IPS-18c (cell line): Measurements from ENCODE around the gene C7orf33.

Experiments used
- H3K4me3 ChIP-seq: 2 replicates; pipeline ENCODE4 v1.7.0; 2013; ENCODE audit warnings: low read depth, mild to moderate bottlenecking, low read length, moderate library complexity; ENCODE audit not compliant: insufficient read depth
- H3K9me3 ChIP-seq: one replicate; pipeline ENCODE4 v1.6.1; 2013; ENCODE audit warnings: mild to moderate bottlenecking, low read length, moderate library complexity; ENCODE audit not compliant: control insufficient read depth, insufficient read depth

The C7orf33 gene

DNA sequence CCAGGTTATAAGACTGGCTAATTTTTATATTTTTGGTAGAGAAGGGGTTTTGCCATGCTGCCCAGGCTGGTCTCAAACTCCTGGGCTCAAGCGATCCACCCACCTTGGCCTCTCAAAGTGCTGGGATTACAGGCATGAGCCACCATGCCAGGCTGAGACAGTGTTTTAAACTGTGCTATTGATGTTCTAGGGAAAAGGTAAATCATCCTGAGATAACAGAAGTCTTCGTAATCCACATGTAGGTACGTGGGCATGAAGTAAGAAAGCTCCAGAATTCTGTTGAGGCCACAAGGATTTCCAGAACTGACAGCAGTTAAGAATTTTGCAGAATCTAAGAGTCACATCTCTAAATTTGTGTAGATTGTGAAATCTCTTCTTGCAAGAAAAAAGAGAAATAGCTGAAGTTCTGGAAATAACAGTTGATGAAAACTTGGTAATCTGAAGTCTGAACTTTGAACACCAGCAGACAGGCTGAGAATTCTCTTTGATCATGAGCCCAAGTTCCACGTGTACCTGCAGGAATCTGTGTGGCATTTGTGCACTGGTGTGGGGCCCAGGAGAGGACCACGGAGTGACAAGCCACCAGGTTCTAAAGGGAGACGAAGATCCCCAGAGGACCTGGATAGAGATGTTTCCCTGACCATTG is 24.6 kb downstream of the C7orf33 start:
- no peak overlapping the region for H3K4me3 ChIP-seq
- H3K9me3 ChIP-seq: no peaks in the 10 kb centered on the region

DNA sequence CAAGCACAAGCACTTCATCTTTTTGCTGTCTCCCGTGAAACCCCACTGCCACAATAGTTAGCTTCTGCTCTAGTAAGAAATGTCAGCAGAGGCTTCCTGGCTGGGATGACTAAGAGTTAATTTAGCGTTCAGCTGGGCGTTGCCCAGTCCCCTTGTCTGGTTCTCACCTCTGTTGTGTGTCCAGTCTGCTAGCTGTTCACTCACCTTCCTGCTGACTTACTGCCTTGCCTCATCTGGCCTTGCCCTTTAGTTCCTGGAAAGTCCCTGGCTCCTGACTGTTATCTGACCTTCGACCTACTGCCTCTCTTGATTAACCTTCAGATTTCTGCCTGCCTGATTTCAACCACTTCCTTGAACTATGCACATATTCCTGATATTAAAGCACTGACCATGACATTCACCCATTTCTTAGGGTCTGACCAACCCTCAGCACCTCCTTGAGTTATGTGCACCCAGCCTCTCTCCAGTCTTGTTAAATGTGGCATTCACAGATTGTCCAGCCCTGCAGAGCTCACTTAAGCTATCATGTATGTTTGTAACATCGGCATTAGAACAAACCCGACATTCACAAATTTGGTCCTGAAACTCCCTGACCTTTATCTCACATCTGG is 30.3 kb downstream of the C7orf33 start:
- Histone ChIP-seq H3K4me3 (no peak overlapping the region), H3K9me3 (no peaks in the 10 kb centered on the region)

DNA sequence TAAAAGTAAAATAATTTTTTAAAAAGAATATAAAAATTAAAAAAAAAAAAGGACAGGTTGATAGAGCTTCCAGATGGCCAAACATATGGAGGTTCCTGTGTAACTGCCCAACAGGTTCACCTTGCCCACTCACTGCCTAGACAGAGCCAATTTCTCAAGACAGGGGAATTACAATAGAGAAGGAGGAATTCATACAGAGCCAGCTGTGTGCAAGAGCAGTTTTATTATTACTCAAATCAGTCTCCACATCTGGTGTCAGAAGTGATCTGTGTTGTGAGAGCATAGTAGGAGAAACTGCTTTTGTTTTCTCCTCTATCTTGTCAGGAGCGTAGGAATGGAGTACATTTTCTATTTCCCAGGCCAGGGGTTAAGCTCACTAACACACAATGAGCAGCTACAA is 31.0 kb downstream of the C7orf33 start:
- no peak overlapping the region for H3K4me3 ChIP-seq
- no peaks in the 10 kb centered on the region for H3K9me3 ChIP-seq

DNA sequence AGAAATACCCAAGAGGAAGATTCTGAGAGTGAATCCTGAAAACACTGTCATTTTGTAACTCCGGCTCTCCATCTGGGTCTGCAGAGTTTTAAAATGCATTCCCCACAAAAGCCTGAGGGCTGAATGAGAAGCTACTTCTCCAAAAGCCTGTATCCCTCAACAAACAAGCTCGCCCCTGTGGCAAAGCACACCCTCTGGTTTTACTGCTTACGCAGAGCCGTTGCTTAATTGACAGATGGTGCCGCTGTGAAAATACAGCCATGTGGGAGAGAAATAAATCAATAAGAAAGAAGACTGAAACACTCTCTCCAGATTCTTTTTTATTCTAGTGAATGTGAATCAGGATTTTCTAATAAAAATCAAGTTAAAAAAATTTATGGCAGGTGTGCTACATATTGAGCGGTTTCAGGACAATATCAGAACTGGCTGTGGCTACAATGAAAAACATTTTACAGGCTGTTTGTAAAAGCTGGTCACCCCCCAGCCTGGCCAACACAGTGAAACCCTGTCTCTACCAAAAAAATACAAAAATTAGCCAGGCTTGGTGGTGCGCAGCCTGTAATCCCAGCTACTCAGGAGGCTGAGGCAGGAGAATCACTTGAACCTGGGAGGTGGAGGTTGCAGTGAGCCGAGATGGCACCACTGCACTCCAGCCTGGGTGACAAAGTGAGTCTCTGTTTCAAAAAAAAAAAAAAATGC is 32.5 kb downstream of the C7orf33 start:
- no peak overlapping the region for H3K4me3 ChIP-seq
- H3K9me3 ChIP-seq: no peaks in the 10 kb centered on the region

DNA sequence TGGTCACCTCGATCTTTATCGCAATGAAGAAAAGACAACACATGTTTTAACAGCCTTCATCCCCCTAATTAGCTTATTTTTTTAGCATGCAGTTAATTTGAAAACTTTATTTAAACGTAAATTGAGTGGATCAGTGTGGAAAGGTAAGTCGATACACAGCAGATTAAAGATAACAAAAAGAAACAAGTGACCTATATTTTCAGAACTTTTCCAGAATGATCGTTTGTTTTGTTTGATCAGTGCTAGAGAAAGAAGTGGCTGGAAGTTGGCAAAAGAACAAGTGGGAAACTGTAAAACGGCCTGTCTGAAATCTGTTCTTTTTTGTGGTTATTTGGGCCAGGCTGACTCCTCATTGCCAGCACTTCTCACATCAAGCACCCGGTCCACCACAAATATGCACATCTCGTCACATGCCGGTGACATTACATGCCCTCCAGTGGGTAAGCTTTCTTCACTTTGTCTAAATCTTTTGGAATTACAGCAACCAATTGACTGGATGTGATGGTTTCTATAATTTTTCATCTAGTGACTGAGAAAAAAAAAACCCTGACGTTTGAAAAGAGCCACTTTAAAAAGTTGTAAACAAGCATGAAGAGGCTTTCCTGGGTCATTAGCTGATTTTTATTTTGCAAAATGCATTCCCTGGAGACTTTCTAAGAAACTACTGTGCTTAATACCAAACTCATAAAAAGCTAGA is 33.2 kb downstream of the C7orf33 start:
- H3K9me3 ChIP-seq: no peaks in the 10 kb centered on the region
- no peak overlapping the region for H3K4me3 ChIP-seq

DNA sequence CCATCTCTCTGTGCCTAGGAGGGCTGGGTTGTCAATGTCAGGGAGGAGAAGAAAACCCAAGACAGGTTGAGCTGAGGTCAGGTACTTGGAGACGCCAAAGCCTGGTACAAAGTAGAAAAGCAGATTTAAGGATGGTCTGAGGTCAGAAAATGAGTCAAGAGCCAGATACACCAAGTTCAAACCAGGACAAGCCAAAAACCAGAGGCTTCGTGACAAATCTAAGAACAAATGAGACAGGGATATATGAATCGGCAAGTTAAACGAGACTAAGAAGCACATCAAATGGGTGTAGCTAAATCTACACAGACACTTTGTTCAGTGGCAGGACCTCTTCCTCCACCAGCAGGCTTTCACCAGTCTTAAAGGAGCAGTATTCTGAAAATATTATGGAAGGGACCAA is 34.2 kb downstream of the C7orf33 start:
- no peaks in the 10 kb centered on the region for H3K9me3 ChIP-seq
- H3K4me3 ChIP-seq: no peak overlapping the region

DNA sequence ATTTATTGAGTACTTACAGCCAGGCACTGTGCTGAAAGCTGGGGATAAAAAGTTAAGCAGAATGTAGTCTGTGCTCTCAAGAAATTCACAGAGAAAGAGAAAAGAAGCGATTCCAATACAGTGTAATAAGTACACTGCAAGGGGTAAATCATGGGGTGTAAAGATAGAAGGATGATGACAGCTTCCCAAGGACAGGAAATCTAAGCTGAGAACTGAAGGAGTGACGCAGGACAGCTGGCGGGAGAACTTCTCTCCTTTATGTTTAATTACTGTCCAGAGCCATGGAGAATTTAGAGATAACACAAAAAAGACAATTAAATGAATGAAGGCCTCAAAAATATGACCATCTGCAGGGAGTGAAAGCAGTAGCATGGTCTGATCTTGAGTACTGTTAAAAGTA is 34.8 kb downstream of the C7orf33 start:
- Histone ChIP-seq H3K9me3 (no peaks in the 10 kb centered on the region), H3K4me3 (no peak overlapping the region)

DNA sequence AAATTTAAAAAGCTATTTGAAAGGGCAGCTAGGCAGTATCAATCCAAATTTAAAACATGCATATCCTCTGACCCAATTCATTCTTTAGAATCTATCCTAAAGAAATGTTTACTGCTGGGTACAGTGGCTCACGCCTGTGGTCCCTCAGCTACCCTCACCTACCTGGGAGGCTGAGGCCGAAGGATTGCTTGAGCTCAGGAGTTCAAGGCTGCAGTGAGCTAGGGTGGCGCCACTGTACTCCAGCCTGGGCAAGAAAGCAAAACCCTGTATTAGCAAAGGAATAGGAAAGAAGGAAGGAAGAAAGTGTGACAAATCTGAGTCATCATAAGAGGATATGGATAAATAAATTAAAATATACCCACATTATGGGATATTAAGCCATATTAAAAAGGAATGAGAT is 36.3 kb downstream of the C7orf33 start:
- Histone ChIP-seq H3K4me3 (no peak overlapping the region), H3K9me3 (no peaks in the 10 kb centered on the region)

DNA sequence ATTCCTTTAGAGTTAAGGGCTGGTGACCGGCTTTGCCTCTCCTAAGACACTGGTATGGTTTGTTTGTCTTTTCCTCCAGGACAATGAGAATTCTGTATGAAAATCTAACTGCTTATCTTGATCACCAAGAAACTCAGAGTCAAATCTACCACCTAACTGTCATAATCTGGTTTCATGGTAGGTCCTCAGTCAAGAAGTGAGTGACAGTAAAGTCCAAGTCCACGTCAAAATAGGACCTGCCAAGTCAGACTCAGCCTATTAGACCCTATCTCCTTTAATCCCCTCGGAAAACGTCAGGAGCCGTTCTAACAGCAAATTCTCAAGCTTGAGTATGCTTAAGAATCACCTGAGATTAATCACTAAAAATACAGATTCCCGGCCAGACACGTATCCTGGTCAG is 37.4 kb downstream of the C7orf33 start:
- no peaks in the 10 kb centered on the region for H3K9me3 ChIP-seq
- H3K4me3 ChIP-seq: no peak overlapping the region

DNA sequence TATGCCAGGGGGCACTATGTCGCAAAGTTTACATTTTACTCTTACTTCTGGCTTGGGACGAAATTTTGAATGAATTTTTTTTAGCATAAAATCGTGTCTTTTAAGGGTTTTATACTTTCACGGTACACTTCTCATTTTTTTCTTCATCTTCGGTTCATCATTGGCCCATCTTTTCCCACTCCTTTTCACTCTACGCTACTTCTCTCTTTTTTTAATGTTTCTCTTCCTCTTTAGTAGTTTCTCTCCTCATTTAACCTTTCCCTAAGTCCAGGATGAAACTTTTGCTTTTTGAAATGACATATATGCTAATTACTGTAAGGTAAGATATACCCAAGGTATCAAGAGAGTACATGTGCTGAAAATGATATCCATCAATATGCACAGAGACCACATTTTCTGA is 39.5 kb downstream of the C7orf33 start:
- Histone ChIP-seq H3K9me3 (no peaks in the 10 kb centered on the region), H3K4me3 (no peak overlapping the region)

DNA sequence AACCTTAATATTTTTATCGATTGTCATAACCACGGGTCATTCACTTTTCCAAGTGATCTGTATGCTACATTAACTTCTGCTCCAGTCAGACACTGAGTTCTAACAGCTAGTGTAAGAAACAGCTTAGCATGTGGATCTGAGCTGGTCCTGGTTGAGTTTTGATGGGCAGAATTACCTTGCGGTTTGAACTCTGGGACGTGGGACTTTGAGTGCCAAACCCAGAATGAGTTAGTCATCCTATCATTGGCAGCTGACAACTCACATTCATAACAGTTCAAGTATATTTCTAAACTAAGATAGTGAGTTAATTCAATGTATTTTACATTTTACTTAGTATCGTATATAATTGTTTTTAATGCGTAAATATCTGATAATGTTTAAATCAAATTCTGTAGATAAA is 43.2 kb downstream of the C7orf33 start:
- Histone ChIP-seq H3K4me3 (no peak overlapping the region), H3K9me3 (no peaks in the 10 kb centered on the region)

DNA sequence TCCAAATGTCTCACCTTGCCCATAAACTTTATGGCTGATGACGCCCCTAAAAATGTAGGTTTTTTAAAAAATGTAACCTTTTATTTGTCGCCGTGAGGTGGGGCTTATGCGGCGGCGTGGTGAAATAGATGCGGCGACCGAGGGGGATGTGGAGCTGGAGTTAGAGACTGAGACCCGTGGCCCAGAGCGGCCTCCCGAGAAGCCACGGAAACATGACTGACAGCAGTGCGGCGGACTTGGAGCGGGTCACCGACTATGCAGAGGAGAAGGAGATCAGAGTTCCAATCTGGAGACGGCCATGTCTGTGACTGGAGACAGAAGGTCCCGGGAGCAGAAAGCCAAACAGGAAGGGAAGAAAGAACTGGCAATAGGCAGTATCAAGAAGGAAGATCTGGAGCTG is 46.5 kb downstream of the C7orf33 start:
- H3K9me3 ChIP-seq: no peaks in the 10 kb centered on the region
- no peak overlapping the region for H3K4me3 ChIP-seq

DNA sequence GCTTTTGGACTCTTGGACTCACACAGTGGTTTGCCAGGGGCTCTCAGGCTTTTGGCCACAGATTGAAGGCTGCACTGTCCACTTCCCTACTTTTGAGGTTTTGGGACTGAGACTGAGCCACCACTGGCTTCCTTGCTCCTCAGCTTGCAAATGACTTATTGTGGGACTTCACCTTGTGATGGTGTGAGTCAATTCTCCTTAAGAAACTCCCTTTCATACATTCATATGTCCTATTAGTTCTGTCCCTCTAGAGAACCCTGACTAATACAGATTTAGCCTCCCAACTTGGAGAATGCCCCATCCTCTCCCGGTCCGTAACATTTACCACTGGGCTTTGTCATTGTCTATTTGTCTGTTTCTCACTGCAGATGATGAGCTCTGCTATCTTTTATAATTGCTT is 55.3 kb downstream of the C7orf33 start:
- Histone ChIP-seq H3K9me3 (no peaks in the 10 kb centered on the region), H3K4me3 (no peak overlapping the region)

DNA sequence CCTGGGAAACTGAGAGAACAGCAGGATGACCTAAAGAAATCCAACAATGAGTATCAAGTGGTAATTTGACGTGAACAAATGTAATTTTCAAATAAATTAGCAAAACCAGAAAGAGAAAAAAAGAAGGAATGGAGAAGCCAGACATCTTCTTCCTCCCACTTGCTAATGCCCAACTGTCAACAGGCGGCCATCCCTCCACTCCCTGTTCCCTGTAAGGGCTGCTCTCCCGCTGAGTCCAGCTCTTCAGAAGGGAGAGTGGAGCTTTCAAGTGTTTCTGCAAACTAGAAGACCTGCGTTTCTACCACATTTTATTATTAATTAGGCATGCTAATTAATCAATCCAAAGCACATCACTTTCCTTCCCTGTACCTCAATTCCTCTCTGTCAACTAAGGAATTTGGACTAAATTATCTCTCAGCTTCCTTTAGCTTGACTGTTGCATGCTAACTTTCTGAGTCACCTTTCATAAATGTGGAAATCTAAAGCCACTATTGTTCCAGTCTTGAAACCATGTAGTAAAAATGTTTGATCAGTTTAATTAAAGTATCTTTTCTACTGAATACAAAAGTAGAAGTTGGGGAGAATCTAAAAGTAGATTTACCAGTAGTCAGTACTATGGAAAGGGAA is 59.8 kb downstream of the C7orf33 start:
- no peak overlapping the region for H3K4me3 ChIP-seq
- H3K9me3 ChIP-seq: no peaks in the 10 kb centered on the region

DNA sequence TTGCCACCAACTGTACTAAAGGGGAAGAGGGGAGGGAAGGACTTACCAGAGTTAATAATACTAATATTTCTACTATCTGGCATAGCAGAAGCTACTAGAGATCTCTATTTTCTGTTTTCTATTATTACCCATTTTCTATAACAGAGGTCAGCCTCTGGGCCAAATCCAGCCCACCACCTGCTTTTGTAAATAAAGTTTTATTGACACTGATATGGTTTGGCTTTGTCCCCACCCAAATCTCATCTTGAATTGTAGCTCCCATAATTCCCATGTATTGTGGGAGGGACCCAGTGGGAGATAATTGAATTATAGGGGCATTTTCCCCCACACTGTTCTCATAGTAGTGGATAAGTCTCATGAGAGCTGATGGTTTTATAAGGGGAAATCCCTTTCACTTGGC is 62.2 kb downstream of the C7orf33 start:
- H3K4me3 ChIP-seq: no peak overlapping the region
- H3K9me3 ChIP-seq: no peaks in the 10 kb centered on the region

DNA sequence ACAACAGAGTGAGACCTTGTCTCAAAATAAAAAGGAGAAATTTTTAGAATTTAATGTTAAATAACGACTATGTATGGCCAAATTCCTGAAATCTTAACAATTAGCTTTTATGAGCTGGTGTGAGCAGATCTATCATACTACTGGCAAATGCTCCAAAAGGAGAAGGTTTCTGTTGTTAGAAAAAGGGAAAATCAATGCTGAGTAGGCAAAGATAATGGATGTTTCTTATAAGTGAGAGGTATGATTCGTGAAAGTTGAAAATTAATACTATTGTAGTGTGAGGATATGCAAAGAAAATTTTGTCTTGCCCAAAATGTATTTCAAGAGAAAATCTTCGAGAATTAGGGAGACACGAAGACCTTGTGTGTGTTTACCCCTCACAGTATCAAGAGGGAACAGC is 67.4 kb downstream of the C7orf33 start:
- Histone ChIP-seq H3K9me3 (no peaks in the 10 kb centered on the region), H3K4me3 (no peak overlapping the region)

DNA sequence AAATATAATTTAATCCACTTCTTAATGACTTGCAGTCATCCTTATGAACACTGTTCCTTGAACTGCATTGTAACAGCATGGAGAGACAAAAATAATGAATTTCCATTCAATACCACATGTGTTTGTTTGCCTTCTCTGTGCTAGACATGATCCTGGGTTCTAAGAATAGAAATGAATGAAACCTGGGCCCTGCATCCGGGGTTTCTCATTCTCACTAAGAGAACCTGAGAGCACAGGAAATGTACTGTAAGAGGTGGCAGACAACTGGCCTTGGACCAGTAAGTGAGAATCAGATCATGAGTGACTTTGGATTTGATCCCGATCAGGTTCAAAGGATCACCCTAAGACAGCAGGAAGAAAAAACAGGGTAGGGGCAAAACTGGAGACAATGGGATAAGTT is 70.9 kb downstream of the C7orf33 start:
- Histone ChIP-seq H3K9me3 (no peaks in the 10 kb centered on the region), H3K4me3 (no peak overlapping the region)

DNA sequence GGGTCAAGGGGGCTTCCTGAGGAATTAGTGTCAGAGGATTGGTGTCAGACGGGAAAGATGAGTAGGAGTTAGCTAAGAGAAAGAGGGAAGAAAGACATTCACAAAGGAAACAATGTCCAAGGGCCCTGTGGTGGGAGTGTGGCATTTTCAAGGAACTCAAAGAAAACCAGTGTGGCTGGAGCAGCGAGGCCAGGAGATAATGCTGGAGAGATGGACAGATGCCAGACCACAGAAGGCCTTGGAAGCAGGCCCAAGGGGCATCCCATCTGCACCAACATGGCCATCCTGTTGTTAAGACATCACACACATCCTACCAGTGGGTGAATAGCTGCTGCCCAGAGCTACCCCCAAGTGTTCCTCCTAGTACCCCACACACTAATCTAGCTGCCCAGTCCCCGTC is 72.1 kb downstream of the C7orf33 start:
- no peak overlapping the region for H3K4me3 ChIP-seq
- H3K9me3 ChIP-seq: no peaks in the 10 kb centered on the region
